ENCODE measurements around the gene PDE6A. TPM values are rescaled to one million over a fixed set of nuclear protein-coding genes. Genes with fewer than 3 reads are reported as not detected.

PDE6A gene
- total and polyA plus RNA-seq, 9 of the 15 experiments (the other 6 are each of a cell fraction or from before 2014, with no cell fraction given) = 0.01 to 0.04 (median 0.01) TPM; not detected in 6

- TF ChIP-seq CXXC5 (CRISPR knock-in tag; IDR thresholded peaks at IDR 0.05) = no peak
- TF ChIP-seq ZNF77 (CRISPR knock-in tag; IDR thresholded peaks at IDR 0.05) = no peak
- TF ChIP-seq CSDE1 (IDR thresholded peaks at IDR 0.05) = no peak
- TF ChIP-seq ZNF696 (CRISPR knock-in tag; conservative IDR thresholded peaks at IDR 0.05) = no peak
- no peak for TF ChIP-seq MAX (CRISPR knock-in tag; IDR thresholded peaks at IDR 0.05)
These were observed 89.2 kb downstream of the PDE6A start (continued) for GRCh38 chr5:149855366-149855765.

- no peaks in the 10 kb centered on the region for H3K9me3 ChIP-seq (replicated peaks; ENCODE audit: control insufficient read depth, insufficient read depth, low read depth, low read length)
- H3K9me1 ChIP-seq (ENCODE audit: control insufficient read depth, insufficient read depth, low read length) = no peaks in the 10 kb centered on the region
- H3K9ac ChIP-seq (ENCODE audit: insufficient read depth in 1 of 2, low read depth in 2 of 2, low read length in 2 of 2) = no peak overlapping the region
- no peak overlapping the region for H3K27ac ChIP-seq (ENCODE audit: extremely low read depth, low read depth, low read length)
- DNase-seq (ENCODE audit: extremely low read depth in 1 of 4, low spot score in 3 of 4) (no peak), ATAC-seq (no peak), FAIRE-seq (no peak)
- TF ChIP-seq KLF13 (tag; IDR thresholded peaks at IDR 0.05; ENCODE audit: borderline replicate concordance, low read depth) = no peak
- TF ChIP-seq KDM2B (CRISPR knock-in tag; IDR thresholded peaks at IDR 0.05) = no peak
- TF ChIP-seq ATF1 (CRISPR knock-in tag; IDR thresholded peaks at IDR 0.05) = no peak
- no peak for TF ChIP-seq ATF1 (tag; IDR thresholded peaks at IDR 0.05)
- TF ChIP-seq ZNF644 (tag; IDR thresholded peaks at IDR 0.05; ENCODE audit: low read depth) = no peak
- TF ChIP-seq, protein P1, sequence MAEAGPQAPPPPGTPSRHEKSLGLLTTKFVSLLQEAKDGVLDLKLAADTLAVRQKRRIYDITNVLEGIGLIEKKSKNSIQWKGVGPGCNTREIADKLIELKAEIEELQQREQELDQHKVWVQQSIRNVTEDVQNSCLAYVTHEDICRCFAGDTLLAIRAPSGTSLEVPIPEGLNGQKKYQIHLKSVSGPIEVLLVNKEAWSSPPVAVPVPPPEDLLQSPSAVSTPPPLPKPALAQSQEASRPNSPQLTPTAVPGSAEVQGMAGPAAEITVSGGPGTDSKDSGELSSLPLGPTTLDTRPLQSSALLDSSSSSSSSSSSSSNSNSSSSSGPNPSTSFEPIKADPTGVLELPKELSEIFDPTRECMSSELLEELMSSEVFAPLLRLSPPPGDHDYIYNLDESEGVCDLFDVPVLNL (CRISPR knock-in tag; IDR thresholded peaks at IDR 0.05; ENCODE audit: low read depth) = no peak
- TF ChIP-seq POLR2A (conservative IDR thresholded peaks at IDR 0.05) = no peak
- no peak for TF ChIP-seq ATF4 (CRISPR knock-in tag; IDR thresholded peaks at IDR 0.05)
- TF ChIP-seq LCOR (CRISPR knock-in tag; IDR thresholded peaks at IDR 0.05) = no peak
- TF ChIP-seq SUPT5H (IDR thresholded peaks at IDR 0.05) = no peak
- TF ChIP-seq TCF7L2 (IDR thresholded peaks at IDR 0.05; ENCODE audit: low read depth, low read length) = no peak
- H3K79me2 ChIP-seq (ENCODE audit: control insufficient read depth, insufficient read depth, low read length) = no peaks in the 10 kb centered on the region
- no TSS peak for BruUV-seq (replicated peaks)
- H3K4me1 ChIP-seq (replicated peaks in 1 of 2; ENCODE audit: control insufficient read depth in 2 of 2, insufficient read depth in 2 of 2, low read length in 2 of 2) = no peaks in the 10 kb centered on the region
- intact Hi-C loops (cut with micrococcal nuclease) = loop anchor here (5.0 kb wide), 2 partner anchors 107 to 137 kb away; partner anchors contain the start of gene SLC26A2
- H3K4me2 ChIP-seq (ENCODE audit: insufficient read depth, low read length) = no peak overlapping the region
- WGBS (ENCODE audit: insufficient coverage, low coverage, missing lambda C conversion rate) = 86% methylated on average over 3 of the region's 3 CpGs
- CTCF ChIA-PET (ENCODE audit: low intra/inter-chr PET ratio) = no interaction called here
- H3K27me3 ChIP-seq (ENCODE audit: control insufficient read depth in 2 of 2, insufficient read depth in 2 of 2, low read length in 2 of 2) = no peaks in the 10 kb centered on the region
- H3K36me3 ChIP-seq (ENCODE audit: control insufficient read depth, insufficient read depth, low read length) = peaks cover 21% of the 10 kb centered on the region; the same call in 2 of the 3 replicates
- H2AFZ ChIP-seq (ENCODE audit: low read depth, low read length) = no peak overlapping the region
- in situ Hi-C loops (cut with MboI) = loop anchor here (10.0 kb wide), 1 partner anchor 110 kb away; the partner anchor contains the start of gene SLC26A2
- no peak overlapping the region for H3K4me3 ChIP-seq
- no peaks in the 10 kb centered on the region; the same call in 1 of the 2 replicates for H4K20me1 ChIP-seq (replicated peaks; ENCODE audit: control insufficient read depth, insufficient read depth, low read length)
- POLR2A ChIA-PET = interaction anchor here (0.6 to 1.0 kb wide), 3 partner anchors 10 to 17 kb away, joined by 3 to 4 read pairs (median 3); no protein-coding TSS in a partner anchor
These were observed 89.7 kb downstream of the PDE6A start for GRCh38 chr5:149854866-149855265.
